Endothelial cell of umbilical vein (primary cell): ENCODE measurements around the gene YTHDC1. TPM values are rescaled to one million over a fixed set of nuclear protein-coding genes. Genes with fewer than 3 reads are reported as not detected.

Experiments
- BruUV-seq: library from RNA; stranded (reverse); fragments of 400-500 nt; replicated peaks from 2 replicates; lab custom pipeline; 2021; lab: Mats Ljungman, UMichigan
- CTCF ChIA-PET: fragments of 300-600, 350-600 bp; sonication (Branson Sonifier 250); formaldehyde crosslinking; loops from one replicate; lab custom pipeline; 2021; ENCODE audit warnings: antibody characterized with exemption, inconsistent platforms; lab: Charles Lee
- POLR2A ChIA-PET: fragments of 300-600, 350-600 bp; sonication (Branson Sonifier 250); formaldehyde crosslinking; loops from one replicate; lab custom pipeline; 2021; ENCODE audit warnings: antibody characterized with exemption, inconsistent platforms; lab: Charles Lee
- DNase-seq: peaks from one replicate; pipeline ENCODE4 v3.0.0-alpha.2; 2011; ENCODE audit warnings: low read depth, low spot score
- FAIRE-seq: peaks from 2 replicates; lab custom pipeline; 2011; peaks lifted over from hg19 to GRCh38; lab: Jason Lieb, UNC
- H2AFZ ChIP-seq: 2 replicates; pipeline ENCODE4 v1.6.0; 2012; ENCODE audit warnings: low read depth, low read length, control low read depth, inconsistent platforms
- H3K27ac ChIP-seq: 2 replicates; pipeline ENCODE4 v1.5.1; 2011; ENCODE audit warnings: low read depth, mild to moderate bottlenecking, control low read depth, low read length, moderate library complexity; ENCODE audit not compliant: insufficient read depth
- H3K27me3 ChIP-seq, 2 experiments: 2 replicates each; pipeline versions ENCODE4 v1.6.0 to v1.6.1; 2011; ENCODE audit warnings: low read length in 2 of 2, mixed read lengths in 1 of 2; ENCODE audit not compliant: control insufficient read depth in 2 of 2, insufficient read depth in 2 of 2
- H3K36me3 ChIP-seq, 2 experiments: 2 replicates in 1 of 2; 3 replicates in 1 of 2; pipeline ENCODE4 v1.5.1; 2011; ENCODE audit warnings: low read length in 2 of 2, mild to moderate bottlenecking in 1 of 2, moderate library complexity in 1 of 2; ENCODE audit not compliant: control insufficient read depth in 2 of 2, insufficient read depth in 2 of 2; ENCODE audit errors: extremely low read depth in 1 of 2
- H3K4me1 ChIP-seq: 3 replicates; pipeline ENCODE4 v1.5.1; 2011; ENCODE audit warnings: mild to moderate bottlenecking, low read length; ENCODE audit not compliant: control insufficient read depth, insufficient read depth; ENCODE audit errors: extremely low read depth
- H3K4me2 ChIP-seq: 2 replicates; pipeline ENCODE4 v1.6.1; 2011; ENCODE audit warnings: low read length, control low read depth, mixed read lengths; ENCODE audit not compliant: insufficient read depth
- H3K4me3 ChIP-seq, 3 experiments: fragments of 200-600 bp in 1 of 3; sonication (generic), shearing (Covaris generic) in 1 of 3; replicated peaks in 1 of 3; 2 replicates each; pipeline ENCODE4 v1.5.1; 2011 to 2016; ENCODE audit warnings: control low read depth in 3 of 3, low read length in 3 of 3, mild to moderate bottlenecking in 2 of 3, inconsistent platforms in 1 of 3, low read depth in 1 of 3, moderate library complexity in 1 of 3; ENCODE audit not compliant: insufficient read depth in 1 of 3
- H3K79me2 ChIP-seq: 2 replicates; pipeline ENCODE4 v1.6.0; 2012; ENCODE audit warnings: low read length, inconsistent platforms; ENCODE audit not compliant: control insufficient read depth, insufficient read depth
- H3K9ac ChIP-seq: replicated peaks from 2 replicates; pipeline ENCODE3; 2011; ENCODE audit warnings: low read length, control low read depth; ENCODE audit not compliant: insufficient read depth; ENCODE audit errors: extremely low read depth
- H3K9me1 ChIP-seq: replicated peaks from 3 replicates; pipeline ENCODE4 v1.6.0; 2011; ENCODE audit warnings: mild to moderate bottlenecking, low read length; ENCODE audit not compliant: control insufficient read depth, insufficient read depth; ENCODE audit errors: extremely low read depth
- H3K9me3 ChIP-seq: replicated peaks from 2 replicates; pipeline ENCODE4 v1.5.1; 2012; ENCODE audit warnings: low read length, inconsistent platforms; ENCODE audit not compliant: control insufficient read depth, insufficient read depth
- H4K20me1 ChIP-seq: replicated peaks from 2 replicates; pipeline ENCODE3; 2011; ENCODE audit warnings: mild to moderate bottlenecking, low read length; ENCODE audit not compliant: control insufficient read depth, insufficient read depth; ENCODE audit errors: extremely low read depth
- CTCF ChIP-seq, 2 donors: IDR thresholded peaks; 1 replicate in 1 of 2; 2 replicates in 1 of 2; pipeline ENCODE4 v1.5.1; 2011; ENCODE audit warnings: low read length in 2 of 2, mild to moderate bottlenecking in 2 of 2, moderate library complexity in 2 of 2, control low read depth in 1 of 2, inconsistent platforms in 1 of 2, low read depth in 1 of 2; ENCODE audit not compliant: insufficient read depth in 1 of 2; ENCODE audit errors: extremely low read depth in 1 of 2
- EZH2 ChIP-seq: IDR thresholded peaks from 2 replicates; pipeline ENCODE4 v1.6.1; 2012; ENCODE audit warnings: borderline replicate concordance, low read depth, mild to moderate bottlenecking, moderate library complexity, low read length, inconsistent platforms; ENCODE audit not compliant: severe bottlenecking
- FOS ChIP-seq: IDR thresholded peaks from 2 replicates; pipeline ENCODE4 v1.6.1; 2011; ENCODE audit warnings: mild to moderate bottlenecking, low read length, moderate library complexity, borderline replicate concordance; ENCODE audit not compliant: insufficient read depth
- GATA2 ChIP-seq: IDR thresholded peaks from 2 replicates; pipeline ENCODE4 v1.7.0; 2011; ENCODE audit warnings: low read depth, mild to moderate bottlenecking, moderate library complexity, mixed read lengths, low read length; ENCODE audit not compliant: insufficient read length, insufficient read depth
- JUN ChIP-seq: IDR thresholded peaks from 2 replicates; pipeline ENCODE4 v1.6.1; 2011; ENCODE audit warnings: borderline replicate concordance, low read depth; ENCODE audit not compliant: insufficient read length, insufficient read depth
- MAX ChIP-seq: IDR thresholded peaks from 2 replicates; pipeline ENCODE4 v1.6.1; 2011; ENCODE audit not compliant: insufficient read depth, insufficient read length
- MYC ChIP-seq: IDR thresholded peaks from one replicate; pipeline ENCODE4 v1.6.1; 2011; ENCODE audit warnings: mild to moderate bottlenecking, low read depth, low read length
- POLR2A ChIP-seq: IDR thresholded peaks from 2 replicates; pipeline ENCODE4 v1.6.1; 2012; ENCODE audit warnings: low read depth, mild to moderate bottlenecking, control low read depth, low read length
- POLR2AphosphoS5 ChIP-seq: IDR thresholded peaks from 2 replicates; pipeline ENCODE4 v1.6.1; 2012; ENCODE audit warnings: low read depth, mild to moderate bottlenecking, control low read depth, low read length, moderate library complexity; ENCODE audit not compliant: insufficient read depth
- dilution Hi-C: fragments of 300-500 bp; cut with MboI; formaldehyde crosslinking; loops from one replicate; pipeline ENCODE4 v1.15.0; 2019; ENCODE audit warnings: low sequenced_read_pairs; ENCODE audit not compliant: extremely low pct_ligation_motif_present
- intact Hi-C: fragments of 100-400 bp; cut with micrococcal nuclease; formaldehyde crosslinking; loops from one replicate; pipeline ENCODE4 v1.10.0; 2022
- polyA plus RNA-seq, 4 experiments: library from polyadenylated mRNA; depleted of rRNA in 3 of 4; stranded (reverse) in 3 of 4; unstranded in 1 of 4; fragments of >200 nt; gene quantifications; 2 replicates each; pipeline versions ENCODE4 v1.2.1 to v1.2.3, GENCODE V29; 2011 to 2012; ENCODE audit warnings: missing spikeins in 1 of 4
- total RNA-seq: library from RNA; stranded (reverse); gene quantifications from 2 replicates; pipeline ENCODE4 v1.2.3, GENCODE V29; 2021

Gene YTHDC1
- total and polyA plus RNA-seq, 2 donors (not counting 3 experiments of a cell fraction or from before 2014, with no cell fraction given): 17.8 to 60.4 TPM

GRCh38 chr4:68297137-68297536, 52.8 kb downstream of the YTHDC1 start:
- ChIA-PET POLR2A (no interaction called here), CTCF (interaction anchor here (0.7 kb wide), 1 partner anchor 25 kb away, joined by 3 read pairs; no protein-coding TSS in a partner anchor)
- Histone ChIP-seq H2AFZ (no peak overlapping the region), H3K4me1 (no peaks in the 10 kb centered on the region), H3K27ac (no peak overlapping the region), H3K4me3 (no peak overlapping the region), H3K79me2 (no peaks in the 10 kb centered on the region), H3K27me3 (peaks cover 0 to 1% of the 10 kb centered on the region in 2 experiments), H3K9ac (no peak overlapping the region), H4K20me1 (no peaks in the 10 kb centered on the region), H3K4me2 (no peak overlapping the region), H3K36me3 (no peaks in the 10 kb centered on the region), H3K9me1 (no peaks in the 10 kb centered on the region), H3K9me3 (no peaks in the 10 kb centered on the region)
- dilution Hi-C loops (no loop called here), intact Hi-C loops (no loop called here)
- no peak for DNase-seq
- TF ChIP-seq FOS (no peak), JUN (no peak), CTCF (IDR thresholded peaks at IDR 0.05; ENCODE audit: extremely low read depth in 1 of 2, insufficient read depth in 1 of 2, low read depth in 1 of 2, low read length in 2 of 2) (no peak), POLR2AphosphoS5 (no peak), MYC (no peak), EZH2 (no peak), GATA2 (no peak), MAX (no peak), POLR2A (no peak)
- no peak for FAIRE-seq
- no TSS peak for BruUV-seq
